NCI-H446 treated with DMSO at 0.1 percent for 48 hours (cell line): ENCODE measurements around the gene CEACAM4.
"Not testable (repeated sequence)": the region's sequence is repeated elsewhere in the genome, so short reads cannot be mapped to it uniquely, and the experiment has no call there.

Experiments used
- DNase-seq: peaks from one replicate; lab custom pipeline; 2025; lab: John Stamatoyannopoulos, UW

Gene CEACAM4

DNA sequence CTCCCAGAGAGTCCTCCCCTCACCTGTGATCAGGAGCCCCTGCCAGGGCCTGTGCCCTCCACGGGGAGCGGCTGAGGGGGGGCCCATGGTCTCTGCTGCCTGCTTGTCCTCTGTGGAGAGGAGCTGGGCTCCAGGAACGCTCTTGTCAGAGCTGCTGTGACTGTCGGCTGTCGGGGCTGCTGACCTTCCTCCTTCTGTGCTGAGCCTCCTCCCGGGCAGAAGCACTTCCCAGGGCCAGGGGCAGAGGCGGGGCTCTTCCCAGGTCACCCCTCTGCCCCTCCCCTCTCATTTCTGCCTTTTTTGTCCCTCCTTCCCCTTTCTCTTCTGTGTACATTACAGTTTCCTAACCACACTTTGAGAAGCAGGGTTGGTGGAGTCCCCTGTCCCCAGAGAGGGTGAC lies at the start of gene CEACAM4:
CEACAM4 (minus strand) TSS at position 198 of the 400 bp plus-strand sequence; CDS start at position 87, 111 bp downstream.
- no peak for DNase-seq

DNA sequence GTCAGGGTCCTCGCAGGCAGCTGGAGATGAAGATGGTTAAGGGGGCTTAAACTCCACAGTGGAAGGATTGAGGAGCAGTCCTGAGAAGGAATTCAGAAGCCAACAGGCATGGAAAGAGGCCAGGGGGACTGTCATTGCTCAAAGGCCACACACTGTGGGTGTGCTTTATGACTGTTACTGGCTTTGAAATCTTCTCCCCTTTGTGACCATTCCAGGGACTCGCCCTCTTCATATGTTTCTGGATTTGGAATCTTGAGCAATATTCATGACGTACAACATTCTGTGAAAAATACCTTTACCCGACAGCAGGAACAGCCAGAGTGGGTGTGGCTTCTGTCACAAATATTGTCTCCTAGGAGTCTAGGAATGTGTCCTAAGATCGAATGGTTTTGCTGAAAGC lies 44.6 kb upstream of the CEACAM4 start:
- DNase-seq, result no peak

DNA sequence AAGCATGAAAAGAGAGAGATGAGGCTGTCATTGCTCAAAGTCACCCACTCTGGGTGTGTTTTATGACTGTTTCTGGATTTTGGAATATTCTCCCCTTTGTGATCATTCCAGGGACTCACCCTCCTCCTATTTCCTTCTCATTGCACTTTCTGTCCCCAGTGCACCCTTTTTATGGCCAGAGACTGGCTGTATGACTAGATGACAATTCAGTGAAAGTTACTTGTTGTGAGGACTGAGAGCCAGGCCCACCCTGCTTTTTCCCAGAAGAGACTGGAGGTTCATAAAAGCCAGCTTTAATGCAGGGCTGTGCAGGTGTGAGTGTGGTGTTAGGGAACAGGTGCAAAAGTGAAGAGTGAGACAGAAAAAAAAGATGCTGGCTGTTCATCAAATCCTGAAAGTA lies 43.9 kb upstream of the CEACAM4 start:
- DNase-seq, result no peak

DNA sequence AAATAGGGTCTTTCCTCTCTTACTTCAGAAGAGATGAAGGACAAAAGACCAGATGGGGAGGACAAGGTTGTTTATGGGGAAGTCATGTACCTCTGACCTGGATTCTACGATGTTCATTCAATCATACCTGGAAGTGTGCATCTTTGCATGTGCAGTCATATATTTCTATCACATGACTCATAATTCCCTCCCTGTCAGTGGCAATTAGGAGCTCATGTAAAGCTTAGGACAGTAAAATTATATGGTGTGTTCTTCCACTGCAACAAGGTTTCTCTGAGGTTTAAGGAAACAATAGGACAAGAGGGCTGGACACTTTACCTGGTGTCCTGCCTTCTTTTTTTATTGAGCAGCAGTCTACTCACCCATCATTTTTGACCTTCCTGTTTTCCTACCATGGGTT lies 41.4 kb upstream of the CEACAM4 start:
- no peak for DNase-seq

DNA sequence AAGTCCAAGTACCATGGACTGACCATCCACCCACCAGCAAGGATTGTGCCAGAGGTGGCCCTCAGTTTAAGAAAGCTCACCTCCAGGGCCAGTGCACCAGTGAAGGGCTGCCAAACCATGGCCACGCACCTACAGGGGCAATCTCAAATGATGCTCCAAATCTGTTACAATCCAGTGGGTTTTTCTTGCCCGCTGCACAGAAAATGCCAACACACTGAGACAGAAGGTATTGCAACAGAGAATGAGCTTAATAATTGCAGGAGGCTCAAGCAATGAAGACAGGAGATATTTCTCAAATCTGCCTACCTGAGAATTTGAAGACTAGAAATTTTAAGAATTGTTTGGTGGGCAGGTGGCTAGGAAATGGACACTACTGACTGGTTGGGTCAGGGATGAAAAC lies 39.2 kb upstream of the CEACAM4 start:
- no peak for DNase-seq

DNA sequence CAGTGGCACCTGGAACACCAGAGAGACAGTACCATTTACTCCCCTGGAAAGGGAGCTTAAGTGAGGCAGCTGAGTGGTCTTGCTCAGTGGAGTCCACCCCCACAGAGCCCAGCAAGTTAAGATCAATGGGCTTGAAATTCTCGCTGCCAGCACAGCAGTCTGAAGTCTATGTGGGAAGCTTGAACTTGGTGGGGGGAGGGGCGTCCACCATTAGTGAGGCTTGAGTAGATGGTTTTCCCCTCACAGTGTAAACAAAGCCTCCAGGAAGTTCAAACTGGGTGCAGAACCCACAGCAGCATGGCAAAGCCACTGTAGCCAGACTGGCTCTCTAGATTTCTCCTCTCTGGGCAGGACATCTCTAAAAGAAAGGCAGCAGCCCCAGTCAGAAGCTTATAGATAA lies 30.3 kb upstream of the CEACAM4 start:
- DNase-seq, result no peak

DNA sequence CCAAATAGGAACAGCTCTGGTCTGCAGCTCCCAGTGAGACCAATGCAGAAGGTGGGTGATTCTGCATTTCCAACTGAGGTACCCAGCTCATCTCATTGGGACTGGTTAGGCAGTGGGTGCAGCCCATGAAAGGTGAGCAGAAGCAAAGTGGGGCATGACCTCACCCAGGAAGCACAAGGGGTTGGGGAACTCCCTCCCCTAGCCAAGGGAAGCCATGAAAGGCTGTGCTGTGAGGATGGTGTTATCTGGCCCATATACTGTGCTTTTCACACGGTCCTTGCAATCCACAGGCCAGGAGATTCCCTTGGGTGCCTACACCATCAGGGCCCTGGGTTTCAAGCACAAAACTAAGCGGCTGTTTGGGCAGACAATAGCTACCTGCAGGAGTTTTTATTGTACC lies 29.9 kb upstream of the CEACAM4 start:
- not testable (repeated sequence) for DNase-seq

DNA sequence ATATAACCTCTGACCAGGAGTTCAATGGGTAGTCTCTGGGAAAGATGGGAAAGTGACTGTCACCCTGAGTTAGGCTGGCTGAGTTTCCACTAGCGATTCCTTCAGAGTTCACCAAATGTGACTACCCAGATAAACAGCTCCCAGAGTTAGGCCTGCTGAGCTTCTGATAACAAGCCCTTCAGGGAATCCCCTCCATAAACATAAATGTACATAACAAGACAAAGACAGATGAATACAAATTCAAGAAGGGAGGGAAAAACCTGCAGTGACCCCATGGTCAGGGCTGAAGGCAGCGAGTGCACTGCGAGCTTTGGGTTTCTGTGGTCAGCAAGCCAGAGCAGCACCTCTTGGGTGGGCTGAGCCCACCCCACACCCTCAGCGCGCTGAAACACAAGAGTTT lies 25.4 kb upstream of the CEACAM4 start:
- DNase-seq, result no peak

DNA sequence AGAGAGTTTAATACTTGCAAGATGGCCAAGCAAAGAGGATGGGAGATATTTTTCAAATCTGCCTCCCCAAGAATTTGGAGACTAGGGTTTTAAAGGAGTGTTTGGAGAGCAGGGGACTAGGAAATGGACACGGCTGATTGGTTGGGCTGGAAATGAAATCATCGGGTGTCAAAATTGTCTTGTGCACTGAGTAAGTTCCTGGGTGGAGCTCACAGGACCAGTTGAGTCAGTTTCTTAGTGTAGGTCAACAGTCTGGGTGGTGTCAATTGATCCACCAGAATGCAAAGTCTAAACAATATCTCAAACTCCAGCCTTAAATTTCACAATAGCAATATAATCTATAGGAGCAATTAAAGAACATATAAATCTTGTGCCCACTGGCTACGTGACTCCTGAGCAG lies 23.0 kb upstream of the CEACAM4 start:
- no peak for DNase-seq

DNA sequence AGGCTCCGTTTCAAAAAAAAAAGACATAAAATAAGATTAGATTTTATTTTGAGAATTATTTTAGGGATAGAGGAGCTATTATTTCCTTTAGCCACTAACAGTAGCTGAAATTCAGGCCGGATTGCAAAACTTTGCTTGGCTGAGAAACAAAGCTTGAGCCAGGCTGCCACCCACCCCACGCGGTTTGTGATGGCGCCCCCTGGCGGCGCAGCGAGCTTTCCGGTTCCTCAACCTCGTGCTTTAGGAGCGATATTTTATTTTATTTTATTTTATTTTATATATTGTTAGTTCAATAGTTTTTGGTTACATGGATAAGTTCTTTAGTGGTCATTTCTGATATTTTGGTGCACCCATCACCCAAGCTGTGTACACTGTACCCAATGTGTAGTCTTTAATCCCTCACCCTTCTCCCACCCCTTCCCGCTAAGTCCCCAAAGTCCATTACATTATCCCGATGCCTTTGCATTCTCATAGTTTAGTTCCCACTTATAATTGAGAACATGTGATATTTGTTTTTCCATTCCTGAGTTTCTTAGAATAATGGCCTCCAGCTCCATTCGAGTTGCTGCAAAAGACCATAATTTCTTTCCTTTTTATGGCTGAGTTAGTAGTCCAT lies 19.8 kb upstream of the CEACAM4 start:
- DNase-seq, result no peak

DNA sequence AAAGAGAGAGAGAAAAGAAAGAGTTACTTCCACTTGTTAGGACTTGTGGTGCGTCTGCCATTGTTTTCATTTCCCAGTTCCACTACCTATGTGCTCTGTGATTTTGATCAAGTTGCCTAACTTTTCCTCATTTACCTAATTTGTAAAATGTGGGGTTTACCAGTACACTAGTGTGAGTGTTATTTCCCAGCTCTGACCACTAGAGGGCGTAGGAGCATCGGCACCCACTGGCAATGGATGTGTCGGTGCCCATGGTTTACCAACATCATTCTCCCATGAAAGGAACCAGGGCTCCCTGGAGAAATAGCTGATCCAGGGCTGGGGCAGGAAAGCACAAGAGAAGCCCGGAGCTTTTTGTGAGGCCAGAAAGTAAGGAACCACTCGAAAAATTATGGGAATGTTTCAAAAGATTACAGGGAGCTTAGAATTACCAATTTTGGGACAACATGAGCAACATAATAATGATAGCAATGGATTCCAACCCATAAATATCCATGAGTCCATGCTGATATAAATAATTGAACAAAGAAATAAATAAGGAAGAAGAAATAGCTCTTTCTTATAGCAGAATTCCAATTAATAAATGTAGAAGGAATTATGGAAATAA lies 15.1 kb upstream of the CEACAM4 start:
- DNase-seq, result peak; percentile 2

DNA sequence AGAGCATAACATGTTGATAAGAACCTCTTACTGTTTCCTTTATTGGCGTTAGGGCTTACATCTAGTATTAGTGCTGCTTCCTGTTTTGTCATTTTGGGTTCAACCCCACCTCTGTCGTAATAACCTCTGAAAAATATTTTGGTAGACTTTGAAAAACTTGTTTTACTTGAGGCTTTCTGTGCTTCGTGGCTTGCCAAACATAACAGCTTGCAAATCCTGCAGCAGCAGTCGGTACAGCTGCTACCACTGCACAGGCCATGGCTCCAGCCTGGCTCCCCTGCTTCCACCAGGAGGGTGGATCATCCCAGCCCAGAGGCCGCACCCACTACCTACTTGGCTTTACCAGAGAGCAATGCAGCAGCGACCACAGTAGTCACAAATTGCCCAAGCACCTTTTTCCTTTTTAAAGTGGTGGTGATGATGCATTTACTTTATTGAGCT lies 11.8 kb upstream of the CEACAM4 start:
- no peak for DNase-seq

DNA sequence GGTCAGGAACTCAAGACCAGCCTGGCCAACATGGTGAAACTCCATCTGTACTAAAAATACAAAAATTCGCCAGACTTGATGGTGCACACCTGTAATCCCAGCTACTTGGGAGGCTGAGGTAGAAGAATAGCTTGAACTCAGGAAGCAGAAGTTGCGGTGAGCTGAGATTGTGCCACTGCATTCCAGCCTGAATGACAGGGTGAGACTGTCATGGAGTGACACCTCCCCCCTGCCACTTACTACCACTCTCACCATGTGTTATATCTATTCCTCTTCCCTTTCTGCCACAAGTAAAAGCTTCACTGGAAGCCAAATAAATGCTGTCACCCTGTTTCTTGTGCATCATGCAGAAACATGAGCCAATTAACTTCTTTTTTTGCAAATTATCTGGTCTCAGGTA lies 10.6 kb upstream of the CEACAM4 start:
- DNase-seq, result no peak

DNA sequence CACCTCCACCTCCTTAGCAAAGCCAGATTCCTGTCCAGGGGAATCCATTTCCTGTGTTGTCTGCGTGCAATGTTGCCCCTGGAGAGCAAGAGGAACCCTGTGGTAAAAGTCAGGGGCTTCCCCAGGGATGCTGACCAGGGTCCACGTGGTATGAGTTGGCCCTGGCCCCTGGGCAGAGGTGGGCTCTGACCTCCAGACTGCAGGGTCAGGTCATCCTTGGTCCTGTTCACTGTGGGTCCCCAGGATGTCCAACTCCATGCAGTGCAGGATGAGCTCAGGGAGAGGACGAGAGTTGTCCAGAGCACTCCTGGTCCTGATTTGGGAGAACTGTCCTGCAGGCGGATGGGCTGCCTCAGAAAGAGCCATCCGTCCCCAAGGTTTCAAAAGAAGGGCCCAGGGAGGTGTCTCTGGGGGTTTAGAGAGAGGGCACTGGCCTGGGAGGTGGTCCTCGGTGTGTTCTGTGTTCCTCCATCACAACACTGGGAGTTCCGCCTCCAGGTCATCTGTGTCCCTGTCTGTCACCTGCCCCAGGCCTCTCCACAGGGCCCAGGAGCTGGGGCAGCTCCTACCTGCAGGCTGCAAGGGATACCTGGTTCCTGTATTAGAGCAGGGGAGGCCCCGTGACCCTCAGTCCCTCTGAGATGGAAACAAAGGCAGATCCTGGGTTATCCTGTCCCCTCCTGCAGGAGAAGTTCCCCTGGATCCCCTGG lies 1.2 kb upstream of the CEACAM4 start:
- no peak for DNase-seq

DNA sequence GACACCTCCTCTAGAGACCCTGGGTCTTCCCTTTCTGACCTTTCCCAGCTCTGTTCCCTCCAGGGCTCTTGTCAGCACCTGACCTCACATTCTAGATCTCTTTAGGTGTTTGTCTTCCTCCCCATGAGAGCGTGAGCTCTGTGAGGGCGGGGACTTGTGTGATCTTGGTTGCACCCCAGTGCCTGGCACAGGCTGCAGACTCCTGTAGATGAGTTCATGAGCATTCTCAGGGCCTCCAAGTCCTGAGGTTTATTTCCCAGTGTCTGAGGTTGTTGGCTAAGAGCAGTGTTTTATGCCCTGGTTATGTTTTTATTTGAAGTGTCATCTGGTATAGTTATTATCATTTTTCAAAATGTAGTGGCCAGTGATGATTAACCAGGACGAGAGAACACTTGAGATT lies 596 bp downstream of the CEACAM4 start:
- no peak for DNase-seq

DNA sequence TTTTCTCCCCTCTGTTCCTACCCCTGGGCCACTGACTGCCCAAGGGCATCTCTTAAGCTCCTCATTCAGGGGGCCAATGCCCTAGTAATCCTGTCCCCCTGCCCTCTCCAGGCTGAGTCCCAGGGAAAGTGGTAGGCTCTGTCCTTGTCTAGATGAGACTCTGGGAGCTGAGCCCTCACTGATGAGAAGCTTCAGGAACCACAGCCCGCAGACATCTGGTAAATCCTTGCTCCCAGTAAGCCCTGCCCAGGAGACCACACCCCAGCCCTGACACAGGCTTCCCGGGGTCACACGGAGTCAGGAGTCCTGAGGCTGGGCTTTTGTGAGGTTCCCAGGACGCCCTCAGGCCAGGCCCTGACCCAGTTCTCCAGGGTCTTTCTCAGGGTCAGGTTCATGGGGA lies 1.9 kb downstream of the CEACAM4 start:
- DNase-seq, result no peak

DNA sequence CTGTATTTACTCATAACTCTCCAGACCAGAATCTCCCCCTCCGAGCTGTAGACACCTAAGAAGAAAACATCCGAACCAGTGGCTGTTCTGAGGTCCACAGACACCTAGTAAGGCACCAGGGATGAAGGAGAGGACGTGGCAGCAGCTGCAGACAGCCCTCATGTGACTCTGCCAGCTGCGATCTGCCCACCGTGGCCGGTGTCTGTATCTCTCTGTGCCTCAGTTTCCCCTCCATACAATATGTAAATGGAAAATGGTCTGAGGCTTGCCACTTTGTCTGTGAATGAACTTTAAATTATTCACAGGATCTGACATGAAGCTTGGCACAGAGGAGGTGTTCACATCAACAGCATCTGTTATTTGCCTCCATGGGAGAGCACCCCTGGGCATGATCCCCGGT lies 2.4 kb downstream of the CEACAM4 start:
- DNase-seq, result no peak

DNA sequence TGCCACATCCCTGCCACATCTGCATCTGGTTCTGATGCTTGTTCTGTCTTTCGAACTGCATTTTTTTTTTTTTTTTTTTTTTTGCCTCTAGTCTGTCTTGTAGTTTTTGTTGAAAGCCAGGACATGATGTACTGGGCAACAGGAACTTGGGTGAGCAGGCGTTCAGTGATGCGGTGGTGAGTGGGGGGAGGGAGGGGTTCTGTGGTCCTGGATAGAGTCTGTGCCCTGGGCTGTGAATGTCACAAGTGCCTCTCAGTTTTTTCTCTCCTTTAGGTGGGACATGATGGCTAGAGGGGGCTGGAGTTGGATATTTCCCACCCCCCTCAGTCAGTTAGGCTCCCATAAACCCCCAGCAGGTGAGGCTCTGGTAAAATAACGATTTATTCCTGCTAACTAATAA lies 3.5 kb downstream of the CEACAM4 start:
- DNase-seq, result no peak

DNA sequence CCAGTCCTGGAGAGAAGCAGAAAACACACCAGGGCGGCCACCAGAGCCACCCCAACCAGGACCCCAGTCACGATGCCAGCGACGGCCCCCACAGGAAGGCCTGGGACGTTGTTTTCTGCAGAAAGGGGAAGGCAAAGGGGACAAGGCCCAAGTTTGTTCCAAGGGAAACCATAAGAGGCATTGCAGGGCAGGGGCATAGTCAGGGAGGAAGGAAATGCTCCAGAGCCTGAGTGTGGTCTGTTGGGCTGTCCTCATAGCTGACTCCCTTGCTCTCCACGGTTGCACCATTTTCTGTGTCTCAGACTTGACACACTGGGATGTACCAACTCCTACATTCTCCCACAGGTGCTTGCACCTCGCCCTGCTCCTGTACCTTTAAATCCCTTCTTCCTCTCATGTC lies 5.2 kb downstream of the CEACAM4 start:
- no peak for DNase-seq

DNA sequence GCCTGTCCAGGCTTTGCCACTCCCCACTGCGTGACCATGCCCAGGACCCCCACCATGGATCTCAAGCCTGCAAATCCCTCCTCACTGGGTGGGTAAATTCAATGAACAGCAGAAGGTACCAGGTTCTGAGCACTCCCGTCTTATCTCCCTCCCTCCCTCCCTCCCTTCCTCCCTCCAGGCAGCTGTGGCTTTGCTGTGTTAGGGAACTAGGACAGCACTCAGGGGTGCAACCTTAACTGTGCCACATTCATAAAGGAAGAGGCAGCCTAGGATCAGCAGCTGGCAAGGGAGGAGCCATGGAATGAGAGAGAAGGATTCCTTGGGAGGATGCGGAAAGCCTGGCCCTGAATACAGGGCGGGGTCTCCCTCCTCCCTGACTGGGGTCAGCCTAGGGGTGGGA lies 5.6 kb downstream of the CEACAM4 start:
- DNase-seq, result no peak

DNA sequence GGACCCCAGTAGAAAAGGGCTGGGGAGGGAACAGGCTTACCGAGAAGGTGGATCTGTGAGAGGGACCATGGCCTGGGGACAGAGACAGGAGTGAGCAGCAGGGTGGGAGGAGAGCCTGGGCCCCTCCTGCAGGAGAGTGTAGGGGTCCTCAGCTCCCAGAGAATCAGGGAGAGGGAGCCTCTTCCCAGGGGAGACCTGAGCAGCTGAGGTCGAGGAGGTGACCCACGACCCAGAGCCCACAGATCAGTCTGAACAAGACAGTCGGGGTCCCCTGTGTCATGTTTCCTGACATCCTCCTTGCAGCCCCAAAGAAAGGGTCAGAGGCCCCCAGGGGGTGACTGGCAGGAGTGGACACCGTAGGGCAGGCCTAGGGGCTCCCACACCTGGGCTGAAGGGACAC lies 6.7 kb downstream of the CEACAM4 start:
- no peak for DNase-seq

DNA sequence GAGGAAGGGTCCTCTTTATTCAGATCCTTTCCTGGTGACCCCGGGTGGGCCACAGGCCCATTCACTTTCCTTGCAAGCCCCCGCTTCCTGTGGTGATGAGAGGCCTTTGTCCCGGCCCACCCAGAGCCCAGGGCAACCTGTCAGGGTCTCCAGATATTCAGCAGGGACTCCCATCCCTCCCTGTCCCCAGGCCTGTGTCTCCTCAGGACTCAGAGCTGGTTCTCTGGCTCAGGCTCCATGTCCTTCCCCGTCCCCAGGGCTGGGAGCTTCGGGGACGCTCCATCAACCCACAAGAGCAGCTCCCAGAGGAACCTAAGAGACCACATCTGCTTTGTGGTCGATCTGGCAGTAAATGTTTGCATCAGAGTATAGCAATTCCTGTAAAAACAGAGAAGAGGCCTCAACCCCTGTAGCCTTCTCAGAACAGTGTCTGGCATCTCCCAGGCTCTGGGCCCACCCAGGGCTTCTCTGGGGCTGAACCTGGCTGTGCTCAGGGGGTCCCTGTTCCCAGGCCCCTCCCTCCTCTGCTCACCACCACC lies 7.8 kb downstream of the CEACAM4 start:
- DNase-seq, result no peak
